ENCODE results near the gene TSSC4.
A peak's percentile ranks its signal among the peaks of the same experiment; 100 is the strongest.

TSSC4 gene

GRCh38 chr11:2400069-2400761 is at the start of gene TSSC4:
Gene TSSC4, plus strand, starts transcription at chr11:2400750. Its CDS starts 1,884 bp downstream, at chr11:2402634.
- no peak within 1 kb of the TSS for H2AFZ ChIP-seq (ENCODE audit: low read length)
- no peaks in the 10 kb centered on the region for H4K20me1 ChIP-seq (ENCODE audit: insufficient read depth, low read length)
- H3K4me2 ChIP-seq (ENCODE audit: low read length) = peak within 1 kb of the TSS; percentile 79
- peaks cover 21% of the 10 kb centered on the region for H3K4me1 ChIP-seq (ENCODE audit: insufficient read depth, low read length, severe bottlenecking)
- H3K27me3 ChIP-seq (ENCODE audit: insufficient read depth, low read length) = no peaks in the 10 kb centered on the region
- H3F3A ChIP-seq (ENCODE audit: insufficient read depth, low read length) = no peaks in the 10 kb centered on the region
- H3K36me3 ChIP-seq (ENCODE audit: insufficient read depth, low read length) = peaks cover 45% of the 10 kb centered on the region
- no peaks in the 10 kb centered on the region for H3K9me2 ChIP-seq (ENCODE audit: low read depth, low read length)
- peak within 1 kb of the TSS; percentile 55 for H3K27ac ChIP-seq (ENCODE audit: low read depth, low read length, poor library complexity, severe bottlenecking)
- TF ChIP-seq EZH2 (IDR thresholded peaks at IDR 0.05; ENCODE audit: borderline replicate concordance, low read length) = no peak
- TF ChIP-seq CTCF (IDR thresholded peaks at IDR 0.05; ENCODE audit: low read length) = peak; percentile 91
- H3K4me3 ChIP-seq (ENCODE audit: low read depth, low read length, poor library complexity, severe bottlenecking) = peak within 1 kb of the TSS; percentile 86
- H3K9ac ChIP-seq (ENCODE audit: low read length) = peak within 1 kb of the TSS; percentile 95
- no peaks in the 10 kb centered on the region for H3K79me2 ChIP-seq (ENCODE audit: insufficient read depth, low read length)
- H3K9me3 ChIP-seq (ENCODE audit: low read length) = no peaks in the 10 kb centered on the region

GRCh38 chr11:2351701-2352100 is 48.8 kb upstream of the TSSC4 start:
- Histone ChIP-seq H3F3A (ENCODE audit: insufficient read depth, low read length) (no peaks in the 10 kb centered on the region), H3K27ac (ENCODE audit: low read depth, low read length, poor library complexity, severe bottlenecking) (no peak overlapping the region), H3K4me1 (ENCODE audit: insufficient read depth, low read length, severe bottlenecking) (no peaks in the 10 kb centered on the region), H3K9ac (ENCODE audit: low read length) (no peak overlapping the region), H3K36me3 (ENCODE audit: insufficient read depth, low read length) (no peaks in the 10 kb centered on the region), H3K79me2 (ENCODE audit: insufficient read depth, low read length) (no peaks in the 10 kb centered on the region), H3K4me2 (ENCODE audit: low read length) (no peak overlapping the region), H3K4me3 (ENCODE audit: low read depth, low read length, poor library complexity, severe bottlenecking) (no peak overlapping the region), H4K20me1 (ENCODE audit: insufficient read depth, low read length) (no peaks in the 10 kb centered on the region), H2AFZ (ENCODE audit: low read length) (no peak overlapping the region), H3K9me3 (ENCODE audit: low read length) (no peaks in the 10 kb centered on the region), H3K27me3 (ENCODE audit: insufficient read depth, low read length) (peaks cover 9% of the 10 kb centered on the region; the same call in 1 of the 2 replicates), H3K9me2 (ENCODE audit: low read depth, low read length) (no peaks in the 10 kb centered on the region)
- TF ChIP-seq EZH2 (IDR thresholded peaks at IDR 0.05; ENCODE audit: borderline replicate concordance, low read length) (no peak), CTCF (IDR thresholded peaks at IDR 0.05; ENCODE audit: low read length) (no peak)

- TF ChIP-seq CTCF (IDR thresholded peaks at IDR 0.05; ENCODE audit: low read length) = no peak
- no peak for TF ChIP-seq EZH2 (IDR thresholded peaks at IDR 0.05; ENCODE audit: borderline replicate concordance, low read length)
- Histone ChIP-seq H3K9ac (ENCODE audit: low read length) (no peak overlapping the region), H3K27me3 (ENCODE audit: insufficient read depth, low read length) (peaks cover 9% of the 10 kb centered on the region; the same call in 1 of the 2 replicates), H3K9me3 (ENCODE audit: low read length) (no peaks in the 10 kb centered on the region), H3K4me1 (ENCODE audit: insufficient read depth, low read length, severe bottlenecking) (no peaks in the 10 kb centered on the region), H3K9me2 (ENCODE audit: low read depth, low read length) (no peaks in the 10 kb centered on the region), H3K36me3 (ENCODE audit: insufficient read depth, low read length) (no peaks in the 10 kb centered on the region), H3K79me2 (ENCODE audit: insufficient read depth, low read length) (no peaks in the 10 kb centered on the region), H3K4me3 (ENCODE audit: low read depth, low read length, poor library complexity, severe bottlenecking) (no peak overlapping the region), H3F3A (ENCODE audit: insufficient read depth, low read length) (no peaks in the 10 kb centered on the region), H4K20me1 (ENCODE audit: insufficient read depth, low read length) (no peaks in the 10 kb centered on the region), H3K27ac (ENCODE audit: low read depth, low read length, poor library complexity, severe bottlenecking) (no peak overlapping the region), H2AFZ (ENCODE audit: low read length) (no peak overlapping the region), H3K4me2 (ENCODE audit: low read length) (no peak overlapping the region)
Measured at GRCh38 chr11:2352420-2352819, 48.1 kb upstream of the TSSC4 start.
